Motor neuron (in vitro differentiated cells): ENCODE data around the gene LGI1. TPM values are rescaled to one million over a fixed set of nuclear protein-coding genes. Genes with fewer than 3 reads are reported as not detected.
A peak's percentile ranks its signal among the peaks of the same experiment; 100 is the strongest.

Experiments
- ATAC-seq, 8 experiments: fragments of 200-7000 bp; cut with Tn5 transposase; replicated peaks in 6 of 8; 2 replicates each; pipeline ENCODE4 v1.8.0; 2021; ENCODE audit warnings: mild to moderate bottlenecking in 8 of 8, moderate library complexity in 8 of 8
- H3K27ac ChIP-seq, 2 donors: fragments of 250-450 bp; sonication (Bioruptor Pico); 2 replicates each; pipeline ENCODE4 v1.9.0; 2021; ENCODE audit warnings: antibody characterized with exemption in 2 of 2, mild to moderate bottlenecking in 2 of 2, moderate library complexity in 1 of 2
- H3K4me1 ChIP-seq, 2 donors: fragments of 250-450 bp; sonication (Bioruptor Pico); replicated peaks in 1 of 2; 2 replicates each; pipeline ENCODE4 v1.6.1; 2021; ENCODE audit warnings: antibody characterized with exemption in 2 of 2, mild to moderate bottlenecking in 2 of 2, moderate library complexity in 1 of 2
- H3K4me3 ChIP-seq, 5 donors: fragments of 250-450 bp; sonication (Bioruptor Pico); 2 replicates each; pipeline ENCODE4 v1.9.0; 2021; ENCODE audit warnings: antibody characterized with exemption in 5 of 5, mild to moderate bottlenecking in 5 of 5, moderate library complexity in 4 of 5
- WGBS, 10 experiments: fragments of 450-650 bp; shearing (Covaris generic); methylation state at CpG; one replicate each; pipeline ENCODE4 v1.0.0; 2022; 5-methylcytosine and 5-hydroxymethylcytosine counted together
- in situ Hi-C, 9 experiments: fragments of 400-800 bp; cut with MboI; loops; one replicate each; pipeline ENCODE4 v1.15.0; 2021; ENCODE audit warnings: low sequenced_read_pairs in 9 of 9, low pct_unique_long_range_greater_than_20kb in 2 of 9; ENCODE audit not compliant: unreplicated experiment in 9 of 9
- total RNA-seq, 8 experiments: library from RNA; unstranded; fragments of 300-600 nt; gene quantifications; 2 replicates each; pipeline versions ENCODE4 v1.2.3 to v1.2.4, GENCODE V29; 2022

LGI1 gene
- total RNA-seq, 8 experiments from 2014 or later: 0.69 to 2.8 (median 1.3) TPM

- Histone ChIP-seq H3K4me1 (peaks cover 0 to 3% of the 10 kb centered on the region in 2 donors), H3K27ac (no peak overlapping the region), H3K4me3 (no peak overlapping the region)
- peak in 1 of 8 experiments; percentile 38 for ATAC-seq
- in situ Hi-C loops: no loop called here
- 60 to 80% methylated on average over 1 to 4 of the region's 30 CpGs; no CpG with 5 or more reads in 8 of the 10 experiments for WGBS, 10 experiments
Observed at GRCh38 chr10:93844979-93845626, 87.4 kb downstream of the LGI1 start.

Other genes with a start within 250 kb of the LGI1 start
- under 1 TPM in 4 of 8 experiments, not detected in 4; 0.09 to 0.43 (median 0.21) TPM for gene FFAR4, start 191.3 kb upstream of the LGI1 start, total RNA-seq
- gene RBP4, start 156.7 kb upstream of the LGI1 start, total RNA-seq: 10 to 100 TPM in 2 of 8 experiments, 1 to 10 TPM in 1, under 1 TPM in 3, not detected in 2; 0.32 to 26.0 (median 1.2) TPM
- gene PDE6C, start 145.4 kb upstream of the LGI1 start, total RNA-seq: under 1 TPM; 0.16 to 0.95 (median 0.32) TPM
- 10 to 100 TPM in 7 of 8 experiments, 1 to 10 TPM in 1; 9.7 to 27.8 (median 19.3) TPM for gene FRA10AC1, start 55.3 kb upstream of the LGI1 start, total RNA-seq
- gene SLC35G1, start 136.0 kb downstream of the LGI1 start, total RNA-seq: 10 to 100 TPM in 2 of 8 experiments, 1 to 10 TPM in 6; 4.0 to 17.6 (median 6.0) TPM
- 10 to 100 TPM in 2 of 8 experiments, 1 to 10 TPM in 6; 1.3 to 29.3 (median 3.1) TPM for gene PLCE1, start 236.0 kb downstream of the LGI1 start, total RNA-seq